ENCODE measurements around the gene SLC22A31. TPM values are rescaled to one million over a fixed set of nuclear protein-coding genes. Genes with fewer than 3 reads are reported as not detected.
"Not testable (repeated sequence)": the region's sequence is repeated elsewhere in the genome, so short reads cannot be mapped to it uniquely, and the experiment has no call there.

SLC22A31 gene
- polyA plus RNA-seq, 3 donors = 0.46 to 1.1 (median 0.63) TPM

DNA sequence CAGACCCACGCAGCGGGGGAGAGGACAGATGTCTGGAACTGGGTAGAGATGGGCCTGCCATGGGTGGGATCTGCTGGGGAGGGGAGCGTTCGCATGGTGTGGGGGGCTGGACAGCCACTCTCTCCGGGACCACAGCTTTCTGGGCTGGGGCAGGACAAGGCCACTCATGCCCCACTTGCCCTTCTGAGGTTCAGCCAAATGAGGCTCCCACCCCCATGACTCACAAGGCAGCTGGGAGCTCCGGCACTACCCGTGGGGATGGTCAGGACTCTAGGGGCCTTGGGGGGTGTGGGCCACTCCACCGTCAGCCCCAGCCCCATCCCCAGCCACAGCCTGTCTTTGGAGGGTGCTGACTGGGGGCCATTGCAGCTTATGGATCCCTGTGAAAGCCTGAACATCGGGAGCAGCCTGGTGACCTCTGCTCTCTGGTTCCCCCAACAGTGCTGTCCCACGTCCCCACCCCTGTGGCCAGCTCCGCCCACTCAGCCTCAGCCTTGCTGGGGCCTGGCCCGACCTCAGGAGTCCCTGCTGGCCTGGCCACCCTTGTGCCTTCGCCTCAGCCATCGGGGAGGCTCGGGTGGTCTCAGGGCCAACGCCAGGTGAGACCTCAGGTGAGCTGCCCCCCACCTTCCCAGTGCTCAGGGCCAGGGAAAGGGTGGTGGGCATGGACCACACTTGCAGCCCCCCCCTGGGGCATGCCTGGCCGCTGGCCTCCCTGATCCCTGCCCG lies 33.5 kb downstream of the SLC22A31 start:
- no peak for DNase-seq

DNA sequence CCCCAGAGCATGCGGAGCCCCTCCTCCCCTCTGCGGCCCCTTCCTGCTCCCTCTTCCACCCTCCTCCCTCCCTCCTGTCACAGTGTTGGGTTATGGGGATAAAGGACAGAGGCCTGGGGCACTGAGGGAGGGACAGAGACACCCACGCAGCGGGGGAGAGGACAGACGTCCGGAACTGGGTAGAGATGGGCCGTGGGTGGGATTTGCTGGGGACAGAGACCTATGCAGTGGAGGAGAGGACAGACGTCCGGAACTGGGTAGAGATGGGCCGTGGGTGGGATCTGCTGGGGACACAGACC lies 34.7 kb downstream of the SLC22A31 start:
- not testable (repeated sequence) for DNase-seq

DNA sequence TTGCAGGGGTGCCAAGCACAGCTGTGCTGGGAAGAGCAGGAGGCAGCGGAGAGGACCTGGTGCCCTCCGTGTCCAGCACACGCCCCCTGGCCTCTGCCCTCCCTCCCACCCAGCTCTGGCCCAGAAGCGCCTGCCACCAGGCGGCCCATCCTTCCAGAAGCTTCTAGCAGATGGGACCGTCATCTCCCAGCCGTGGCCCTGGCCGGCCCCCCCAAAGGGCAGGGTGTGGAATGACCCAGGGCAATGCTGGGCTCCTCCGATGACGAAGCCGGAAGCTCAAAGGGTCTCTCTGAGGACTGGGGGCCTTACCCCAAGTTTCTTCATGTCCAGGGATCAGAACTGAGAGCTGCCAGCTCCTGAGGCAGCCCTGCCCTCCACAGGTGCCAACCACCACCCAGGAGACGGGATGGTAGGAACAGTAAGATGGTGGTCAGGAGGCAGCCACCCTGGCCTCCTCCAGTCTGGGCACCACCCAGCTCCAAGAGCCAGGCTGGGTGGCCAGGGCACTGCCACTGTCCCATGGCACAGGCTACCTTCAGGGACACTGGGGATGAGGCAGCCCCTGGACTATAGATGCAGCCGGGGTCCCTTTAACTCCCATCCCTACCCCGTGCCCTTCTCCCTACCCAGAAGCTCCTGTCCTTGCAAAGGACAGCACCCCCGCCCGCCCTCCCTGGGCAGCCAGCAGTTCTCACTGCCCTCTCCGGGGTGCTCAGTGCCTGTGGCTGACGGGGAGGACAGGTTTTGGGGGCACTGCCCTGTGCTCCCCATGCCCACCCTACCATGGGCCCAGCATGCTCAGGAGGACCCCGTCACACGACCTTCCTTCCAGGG lies 35.3 kb downstream of the SLC22A31 start:
- DNase-seq = no peak

DNA sequence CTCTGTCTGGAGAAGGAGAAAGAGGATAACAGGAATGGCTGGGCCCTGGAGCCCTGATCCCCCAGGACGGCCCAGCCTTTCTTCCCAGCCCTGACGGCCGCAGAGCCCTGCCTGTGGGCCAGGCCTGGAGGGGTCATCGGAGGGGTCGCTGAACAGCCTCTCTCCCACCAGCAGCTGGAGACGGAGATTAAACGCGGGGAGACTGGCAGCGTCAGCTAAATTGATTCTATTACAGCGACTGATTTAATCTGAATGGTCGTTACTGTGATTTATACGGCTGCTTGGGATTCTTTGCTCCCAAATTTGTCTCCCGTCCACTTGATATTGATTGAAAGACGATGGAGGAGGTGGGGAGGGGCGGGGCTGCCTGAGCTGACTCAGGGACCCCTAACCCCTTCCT lies 35.9 kb downstream of the SLC22A31 start:
- no peak for DNase-seq

DNA sequence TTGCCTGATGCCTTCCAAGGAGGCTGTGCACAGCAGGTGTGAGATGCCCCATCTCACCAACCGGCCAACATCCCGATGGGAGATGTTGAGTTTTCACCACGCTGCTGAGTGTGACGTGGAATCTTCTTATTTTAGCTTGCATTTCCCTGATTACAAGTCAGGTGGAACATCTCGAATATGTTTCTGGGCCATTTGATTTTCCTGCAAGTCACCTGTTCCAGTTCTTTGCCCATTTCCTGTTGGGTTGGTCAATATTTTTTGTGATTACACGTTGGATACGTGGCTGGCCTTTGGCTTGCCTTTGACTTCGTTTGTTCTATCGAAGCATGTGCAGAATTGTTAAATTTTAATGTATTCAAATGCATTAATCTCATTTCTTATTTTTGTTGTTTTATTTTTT lies 37.0 kb downstream of the SLC22A31 start:
- no peak for DNase-seq

DNA sequence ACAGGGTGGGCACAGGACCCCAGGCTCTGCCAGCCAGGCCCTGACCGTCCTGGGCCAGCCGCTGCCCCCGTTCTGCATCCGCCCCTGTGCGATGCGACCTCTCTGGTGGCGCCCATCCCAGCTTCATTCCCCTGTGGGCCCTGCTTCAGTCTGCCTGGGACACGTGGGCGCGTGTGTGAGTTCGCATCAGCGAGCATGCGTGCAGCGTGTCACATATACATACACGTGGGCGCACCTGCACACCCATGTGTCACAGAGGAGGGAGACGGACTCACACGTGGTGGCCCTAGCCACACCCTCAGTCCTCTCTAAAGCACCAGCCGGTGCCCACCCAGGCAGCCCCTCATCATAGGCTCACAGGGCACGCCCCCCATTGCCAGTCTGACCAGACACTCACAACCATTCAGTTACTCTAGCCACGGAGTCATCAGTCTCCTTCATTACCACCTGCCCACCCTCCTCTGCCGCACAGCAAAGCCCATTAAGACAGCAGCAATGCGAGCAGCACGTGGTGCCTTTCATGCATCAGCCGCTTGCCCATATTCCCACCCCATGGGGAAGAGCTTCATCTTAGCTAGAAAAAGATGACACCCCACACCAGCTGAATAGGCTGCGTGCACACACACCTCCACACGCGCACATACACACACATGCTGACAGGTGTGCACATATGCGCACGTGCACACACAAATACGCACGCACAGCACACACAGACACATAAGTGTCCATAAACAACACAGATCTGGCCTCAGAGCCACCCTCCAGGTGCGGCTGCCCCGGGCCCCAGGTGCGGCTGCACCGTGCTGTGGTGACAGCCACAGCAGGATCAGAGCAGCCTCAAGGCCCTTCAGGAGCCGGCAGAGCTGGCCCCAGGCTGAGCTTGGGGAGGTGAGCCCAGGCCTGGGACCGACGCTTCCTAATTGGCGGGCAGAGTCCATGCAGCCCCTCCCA lies 38.3 kb downstream of the SLC22A31 start:
- DNase-seq = no peak

DNA sequence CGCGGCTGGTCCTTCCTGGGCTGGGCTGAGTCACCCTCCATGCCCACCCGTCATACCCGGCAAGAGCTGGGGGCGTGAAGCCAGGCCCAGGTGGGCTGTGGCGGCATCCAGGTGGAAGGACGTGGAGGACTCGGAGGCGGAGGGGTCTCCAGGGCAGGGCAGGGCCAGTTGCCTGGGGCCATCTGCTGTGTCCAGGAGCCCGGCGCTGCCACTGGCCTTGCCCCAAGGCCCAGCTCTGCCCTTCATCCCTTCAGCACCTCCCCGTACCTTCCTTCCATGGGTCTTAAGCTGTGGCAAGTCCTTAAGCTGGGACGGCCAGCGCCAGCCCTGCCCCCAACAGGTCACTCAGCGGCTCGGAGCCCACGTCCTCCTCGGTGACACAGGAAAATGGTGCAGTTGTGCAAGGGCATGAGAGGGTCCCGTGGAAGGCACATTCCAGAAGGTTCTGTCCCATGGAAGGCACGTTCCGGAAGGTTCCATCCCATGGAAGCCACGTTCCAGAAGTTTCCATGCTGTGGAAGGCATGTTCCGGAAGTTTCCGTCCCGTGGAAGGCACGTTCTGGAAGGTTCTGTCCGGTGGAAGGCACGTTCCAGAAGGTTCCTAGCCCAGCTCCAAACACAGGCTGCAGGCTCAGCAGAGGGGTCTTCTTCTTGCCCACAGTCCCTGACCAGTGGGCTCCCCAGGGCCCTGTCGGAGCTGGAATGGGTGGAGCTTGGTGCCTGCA lies 39.2 kb downstream of the SLC22A31 start:
- no peak for DNase-seq

DNA sequence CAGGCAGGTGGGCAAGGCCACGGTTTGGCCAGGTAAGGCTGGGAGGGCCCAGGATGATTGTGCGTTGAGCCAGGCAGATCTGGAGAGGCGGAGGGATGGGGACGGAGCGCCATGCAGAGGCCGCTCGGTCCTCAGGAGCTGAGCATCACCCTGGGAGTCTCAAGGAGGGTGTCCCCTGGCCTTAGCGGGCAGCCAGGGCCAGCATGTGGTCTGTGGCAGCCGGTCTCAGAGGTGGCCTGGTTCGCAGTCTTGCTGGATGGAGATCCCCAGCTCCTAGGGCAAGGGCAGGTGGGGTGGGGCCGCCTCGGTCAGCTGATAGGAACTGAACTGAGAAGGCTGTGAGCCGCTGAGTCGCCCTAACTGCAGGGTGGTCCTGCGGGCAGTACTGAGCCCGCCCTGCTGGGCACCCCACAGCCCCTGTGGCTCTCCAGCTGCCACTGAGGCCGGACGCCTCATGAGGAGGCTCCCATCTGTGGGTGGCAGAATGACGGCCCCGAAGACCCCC lies 40.4 kb downstream of the SLC22A31 start:
- no peak for DNase-seq

DNA sequence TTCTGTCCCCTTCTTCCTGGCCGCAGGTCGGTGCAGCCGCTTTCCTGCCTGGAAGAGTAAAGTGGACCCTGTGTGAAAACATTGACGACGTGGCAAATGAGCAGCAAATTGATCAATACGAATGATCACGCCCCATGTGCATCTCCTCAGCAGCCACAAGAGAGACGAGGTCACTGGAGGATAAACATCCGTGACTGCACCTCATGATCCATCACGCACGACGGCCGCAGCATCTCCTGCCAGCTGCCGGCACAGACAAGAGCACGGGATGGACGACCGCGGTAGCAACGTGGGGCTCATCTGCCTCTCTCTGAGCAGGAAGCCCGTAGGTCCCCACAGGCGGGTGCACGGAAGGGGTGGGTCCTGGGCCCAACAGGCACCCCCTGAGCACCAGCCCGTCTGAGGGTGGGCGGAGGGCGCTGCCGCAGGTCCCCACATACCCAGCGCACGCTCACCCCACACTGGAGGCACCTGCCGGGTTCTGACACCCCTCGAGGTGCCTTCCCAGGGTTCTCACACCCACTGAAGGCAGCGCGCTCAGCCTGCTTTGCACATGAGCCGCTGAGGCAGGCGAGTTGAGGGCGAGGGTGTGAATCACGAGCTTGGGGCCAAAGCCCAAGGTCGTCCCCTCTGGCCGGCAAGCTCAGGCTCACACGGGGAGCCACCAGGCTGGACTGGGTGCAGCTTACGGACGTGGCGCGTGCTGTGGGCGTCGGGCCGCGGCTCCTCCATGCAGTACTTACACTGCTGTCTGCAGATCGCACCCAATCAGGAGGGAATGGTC lies 41.1 kb downstream of the SLC22A31 start:
- no peak for DNase-seq

DNA sequence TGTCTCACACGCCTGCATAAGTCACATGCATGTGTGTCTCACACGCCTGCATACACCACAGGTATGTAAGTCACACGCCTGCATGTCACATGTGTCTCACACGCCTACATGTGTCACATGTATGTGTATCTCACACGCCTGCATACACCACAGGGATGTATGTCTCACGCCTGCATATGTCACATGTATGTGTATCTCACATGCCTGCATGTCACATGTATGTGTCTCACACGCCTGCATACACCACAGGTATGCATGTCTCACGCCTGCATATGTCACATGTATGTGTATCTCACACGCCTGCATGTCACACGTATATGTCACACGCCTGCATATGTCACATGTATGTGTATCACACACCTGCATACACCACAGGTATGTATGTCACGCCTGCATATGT lies 42.6 kb downstream of the SLC22A31 start:
- DNase-seq = no peak

DNA sequence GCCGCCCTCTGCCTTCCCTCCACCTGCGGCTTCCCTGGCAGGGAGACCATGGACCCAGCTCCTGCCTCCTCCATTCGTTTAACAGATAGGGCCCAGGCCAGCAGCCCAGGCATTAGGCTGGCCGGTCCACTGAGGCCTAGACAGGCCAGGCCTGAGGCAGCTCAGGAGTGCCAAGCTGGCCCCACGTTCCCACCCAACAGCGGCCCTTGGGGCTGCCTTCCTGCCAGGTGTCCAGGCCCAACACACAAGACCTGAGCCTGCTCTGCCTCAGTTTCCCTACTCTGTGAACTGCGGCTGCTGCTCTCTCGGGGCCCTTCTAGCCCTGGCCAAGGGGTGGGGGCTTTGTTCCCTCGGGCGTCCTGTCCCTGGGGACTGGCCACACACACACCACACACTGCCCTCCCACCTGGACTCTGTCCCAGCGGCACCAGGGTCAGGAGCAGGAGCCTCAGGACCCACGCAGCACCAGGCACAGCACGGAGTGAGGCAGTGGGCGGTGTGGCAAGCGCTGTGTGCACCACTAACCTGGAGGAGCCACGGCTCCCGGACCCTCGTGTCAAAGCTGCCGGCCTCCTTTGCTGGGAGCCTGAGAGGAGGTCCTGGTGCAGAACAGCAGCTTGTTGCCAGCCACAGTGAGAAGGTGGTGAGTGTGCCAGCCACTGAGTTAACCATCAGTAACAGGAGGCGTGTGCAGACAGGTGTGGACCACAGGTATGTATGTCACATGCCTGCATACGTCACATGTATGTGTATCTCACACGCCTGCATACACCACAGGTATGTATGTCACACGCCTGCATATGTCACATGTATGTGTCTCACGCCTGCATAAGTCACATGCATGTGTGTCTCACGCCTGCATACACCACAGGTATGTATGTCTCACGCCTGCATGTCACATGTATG lies 43.3 kb downstream of the SLC22A31 start:
- no peak for DNase-seq

DNA sequence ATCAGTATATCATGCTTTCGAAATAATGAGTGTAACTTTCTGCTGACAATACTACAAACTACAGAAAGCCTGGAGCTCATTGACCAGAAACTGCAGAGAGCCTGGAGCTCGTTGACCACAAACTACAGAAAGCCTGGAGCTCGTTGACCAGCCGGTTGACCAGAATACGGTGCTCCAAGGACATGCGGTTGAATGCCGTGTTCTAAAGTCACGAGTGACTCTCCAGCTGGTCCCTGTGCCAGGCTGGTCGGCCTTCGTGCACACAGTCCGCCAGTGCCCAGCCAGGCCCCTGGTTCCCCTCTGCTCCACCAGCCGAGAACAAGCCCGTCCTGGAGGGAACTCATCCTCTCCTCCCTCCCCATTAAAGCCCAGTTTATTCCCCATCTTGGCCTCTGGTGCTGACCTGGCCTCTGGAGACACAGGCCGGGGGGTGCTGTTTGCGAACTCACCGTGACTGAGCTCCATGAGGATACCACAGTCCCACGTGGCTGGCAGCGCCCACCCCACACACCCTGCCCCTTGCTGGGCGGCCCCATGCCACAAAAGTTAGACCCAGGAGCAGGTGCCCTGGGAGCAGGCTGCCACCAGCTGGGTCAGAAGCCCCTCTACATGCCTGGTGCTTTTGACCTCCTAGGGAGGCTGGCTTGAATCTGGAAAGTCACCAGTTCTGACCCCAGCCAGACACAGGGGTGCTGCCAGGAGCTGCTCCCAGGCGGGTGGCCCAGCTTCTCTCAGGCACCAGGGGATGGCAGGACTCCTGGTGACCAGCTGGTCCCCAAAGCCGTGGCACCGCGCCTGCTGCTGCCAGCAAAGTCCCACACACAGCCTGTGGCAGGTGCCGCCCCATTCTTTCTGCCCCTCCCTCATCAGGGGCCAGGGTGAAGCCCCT lies 44.2 kb downstream of the SLC22A31 start:
- DNase-seq = no peak

DNA sequence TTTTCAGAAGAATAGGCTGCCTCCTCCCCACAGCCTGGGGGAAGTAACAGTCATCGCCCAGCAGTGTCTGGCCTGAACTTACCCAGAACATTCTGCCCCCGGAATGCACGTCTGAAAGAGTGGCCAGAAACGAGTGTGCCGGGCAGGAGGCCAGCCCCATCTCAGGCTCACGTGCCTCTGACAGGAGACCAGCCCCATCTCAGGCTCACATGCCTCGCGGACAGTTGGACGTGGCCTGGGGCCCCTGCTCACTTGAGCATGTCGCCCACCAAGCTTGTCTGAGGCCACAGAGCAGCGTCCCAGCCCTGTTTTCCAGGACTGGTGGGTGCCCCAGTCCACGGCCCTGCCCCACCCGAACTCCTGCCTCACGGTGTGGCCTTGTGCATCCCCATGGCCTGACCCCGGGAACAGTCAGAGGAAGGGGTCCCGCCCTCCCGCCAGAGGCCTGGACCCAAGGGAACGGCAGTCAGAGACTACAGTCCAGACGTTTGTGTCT lies 45.1 kb downstream of the SLC22A31 start:
- no peak for DNase-seq

DNA sequence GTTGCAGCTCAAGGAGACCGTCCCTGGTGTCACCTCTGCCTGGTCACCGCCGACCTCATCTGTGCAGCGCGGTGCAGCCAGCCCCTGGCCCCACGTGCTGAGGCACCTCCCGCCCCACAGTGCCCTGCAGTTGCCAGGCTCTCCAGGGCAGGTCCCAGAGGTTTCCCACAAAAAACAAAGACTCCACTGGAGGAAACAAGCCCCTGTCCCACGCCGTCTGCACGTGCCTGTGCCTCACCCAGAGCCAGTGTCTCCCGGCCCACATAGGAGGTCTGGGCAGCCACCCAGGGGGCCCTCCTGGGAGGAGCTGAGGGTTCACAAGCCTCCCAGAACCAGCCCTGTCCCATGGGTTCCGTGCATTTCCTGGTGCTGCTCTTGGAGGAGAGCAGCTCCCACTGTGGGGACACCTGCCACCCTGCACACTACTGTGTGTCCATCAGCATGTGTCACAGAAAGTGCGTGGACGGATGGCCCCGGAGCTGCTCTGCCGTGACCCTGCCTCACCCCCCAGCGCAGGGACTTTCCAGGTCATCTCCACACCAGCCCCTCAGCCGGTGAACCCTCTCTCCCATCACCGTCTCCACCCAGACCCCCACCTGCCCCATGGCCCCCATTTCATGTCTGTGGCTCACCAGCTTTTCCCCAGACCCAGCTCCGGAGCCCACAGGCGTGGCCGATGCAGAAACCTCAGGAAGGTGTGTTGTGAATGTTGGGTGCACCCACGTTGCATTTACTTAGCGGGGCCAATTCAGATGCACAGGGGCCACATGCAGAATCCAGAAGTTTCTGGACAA lies 45.8 kb downstream of the SLC22A31 start:
- DNase-seq = no peak

DNA sequence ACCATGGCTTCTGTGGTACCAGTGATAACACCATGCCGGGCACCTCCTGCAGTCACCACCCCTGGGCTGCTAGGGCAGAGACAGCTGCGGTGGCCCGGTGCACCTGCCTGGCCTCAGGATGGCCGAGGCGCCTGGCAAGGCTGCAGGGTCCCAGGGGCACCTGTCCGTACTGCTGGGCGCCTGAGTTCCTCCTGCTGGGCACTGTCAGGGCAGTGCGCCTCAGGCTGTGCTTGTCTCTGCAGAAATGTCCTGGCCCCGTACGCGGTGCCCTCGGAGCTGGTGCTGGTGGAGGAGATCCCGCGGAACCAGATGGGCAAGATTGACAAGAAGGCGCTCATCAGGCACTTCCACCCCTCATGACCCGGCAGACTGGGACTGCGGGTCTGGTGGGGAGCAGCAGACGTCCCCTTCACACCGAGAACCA lies 46.5 kb downstream of the SLC22A31 start:
- DNase-seq = no peak

DNA sequence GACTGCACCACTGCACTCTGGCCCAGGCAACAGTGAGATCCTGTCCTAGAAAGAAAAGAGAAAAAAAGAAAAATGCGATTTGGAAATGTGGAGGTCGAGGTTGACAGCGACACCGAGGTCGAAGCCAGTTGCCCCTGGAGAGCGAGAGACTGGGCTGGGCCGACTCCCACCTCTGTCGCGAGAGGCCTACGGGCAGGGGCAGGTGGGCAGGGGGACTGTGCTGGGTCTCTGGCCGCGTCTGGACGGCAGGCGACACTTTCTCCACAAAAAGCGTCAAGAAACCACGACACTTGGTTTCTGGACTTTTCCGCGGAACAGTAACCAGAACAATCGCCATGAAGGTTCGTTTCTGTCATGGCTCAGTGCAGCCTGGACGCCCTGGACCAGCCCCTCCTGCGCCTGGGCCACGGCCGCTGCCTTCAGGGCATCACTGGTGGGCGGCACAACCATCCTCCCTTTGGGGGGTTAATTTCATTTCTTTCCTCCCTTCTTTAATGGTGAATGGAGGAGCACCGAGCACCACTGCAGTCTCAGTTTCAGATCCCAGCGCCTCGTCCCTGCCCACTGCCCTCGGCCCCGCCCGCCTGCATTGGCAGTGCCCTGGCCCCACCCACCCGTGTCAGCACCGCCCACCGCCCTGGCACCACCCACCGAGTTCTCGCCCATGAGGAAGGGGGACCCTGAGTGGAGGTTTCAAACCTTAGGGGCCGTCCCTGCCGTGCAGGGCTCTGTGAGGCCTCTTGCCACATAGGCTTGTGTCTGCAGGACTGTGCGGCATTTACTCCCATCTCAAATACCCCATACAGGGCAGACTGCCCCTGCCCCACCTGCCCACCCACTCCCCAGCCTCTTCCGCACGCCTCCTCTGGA lies 47.3 kb downstream of the SLC22A31 start:
- DNase-seq = no peak

Data from renal pelvis (tissue), 4 donors.